HT1080 (cell line): Measurements from ENCODE around the gene RAB40B. TPM values are rescaled to one million over a fixed set of nuclear protein-coding genes. Genes with fewer than 3 reads are reported as not detected.

Experiments
- DNase-seq: peaks from one replicate; pipeline ENCODE4 v3.0.0-alpha.2; 2015; ENCODE audit warnings: low read depth
- total RNA-seq: library from RNA; depleted of rRNA; stranded (reverse); fragments of >200 nt; shearing (Covaris generic); gene quantifications from 2 replicates; pipeline ENCODE4 v1.2.3, GENCODE V29; 2014

Gene RAB40B
- total RNA-seq, 1 experiment from 2014 or later = 6.1 TPM

GRCh38 chr17:82692268-82692667 lies 6.2 kb downstream of the RAB40B start:
- no peak for DNase-seq

- DNase-seq = no peak
Observed at GRCh38 chr17:82691714-82692113, 6.8 kb downstream of the RAB40B start.

- no peak for DNase-seq
Observed at GRCh38 chr17:82690786-82691489, 7.6 kb downstream of the RAB40B start.

- DNase-seq = no peak
Observed at GRCh38 chr17:82689077-82689476, 9.4 kb downstream of the RAB40B start.

GRCh38 chr17:82687871-82688270 lies 10.6 kb downstream of the RAB40B start:
- no peak for DNase-seq

GRCh38 chr17:82687375-82687861 lies 11.1 kb downstream of the RAB40B start:
- DNase-seq = no peak

GRCh38 chr17:82686366-82687324 lies 11.9 kb downstream of the RAB40B start:
- DNase-seq = no peak

- no peak for DNase-seq
Observed at GRCh38 chr17:82685291-82685690, 13.2 kb downstream of the RAB40B start.

- no peak for DNase-seq
Observed at GRCh38 chr17:82684228-82684841, 14.2 kb downstream of the RAB40B start.

- DNase-seq = no peak
Observed at GRCh38 chr17:82683534-82683933, 15.0 kb downstream of the RAB40B start.

GRCh38 chr17:82681547-82681946 lies 17.0 kb downstream of the RAB40B start:
- DNase-seq = no peak

GRCh38 chr17:82679586-82680465 lies 18.7 kb downstream of the RAB40B start:
- DNase-seq = no peak

GRCh38 chr17:82678265-82678891 lies 20.1 kb downstream of the RAB40B start:
- DNase-seq = no peak

GRCh38 chr17:82677353-82677925 lies 21.1 kb downstream of the RAB40B start:
- no peak for DNase-seq

GRCh38 chr17:82675476-82676245 lies 22.8 kb downstream of the RAB40B start:
- DNase-seq = no peak

GRCh38 chr17:82674656-82675475 lies 23.6 kb downstream of the RAB40B start:
- DNase-seq = no peak

GRCh38 chr17:82670661-82671450 lies 27.6 kb downstream of the RAB40B start:
- DNase-seq = no peak
